Measurements from ENCODE around the gene RPL13. TPM values are rescaled to one million over a fixed set of nuclear protein-coding genes. Genes with fewer than 3 reads are reported as not detected.

RPL13 gene
- total and polyA plus RNA-seq, 9 of the 15 experiments (the other 6 are each of a cell fraction or from before 2014, with no cell fraction given) = 227 to 6,042 (median 1,633) TPM

- TF ChIP-seq SIX5 (IDR thresholded peaks at IDR 0.05; ENCODE audit: borderline replicate concordance in 1 of 2, insufficient read depth in 1 of 2, low read depth in 1 of 2, low read length in 2 of 2) (no peak), SMARCC2 (IDR thresholded peaks at IDR 0.05; ENCODE audit: low read depth) (no peak), RBFOX2 (IDR thresholded peaks at IDR 0.05; ENCODE audit: low read depth, low read length) (peak; percentile 83), CBX2 (IDR thresholded peaks at IDR 0.05; ENCODE audit: insufficient read depth, low read length, poor library complexity, severe bottlenecking) (no peak), U2AF2 (optimal IDR thresholded peaks at IDR 0.05; ENCODE audit: low read depth, low read length) (no peak), ZNF551 (CRISPR knock-in tag; IDR thresholded peaks at IDR 0.05) (no peak), ETV1 (tag; conservative IDR thresholded peaks at IDR 0.05; ENCODE audit: low read depth) (0 out of 2 replicates have a peak, but pooled peaks have one; percentile 20), ZNF134 (CRISPR knock-in tag; conservative IDR thresholded peaks at IDR 0.05) (no peak), BCOR (IDR thresholded peaks at IDR 0.05) (peak; percentile 68), STAT5A (IDR thresholded peaks at IDR 0.05; ENCODE audit: borderline replicate concordance, low read length) (no peak; the same call in 1 of the 2 replicates), SAFB (IDR thresholded peaks at IDR 0.05; ENCODE audit: borderline replicate concordance, low read depth, low read length) (0 out of 2 replicates have a peak, but pooled peaks have one; percentile 35), ZNF584 (CRISPR knock-in tag; IDR thresholded peaks at IDR 0.05; ENCODE audit: low read depth) (no peak), BACH1 (tag; IDR thresholded peaks at IDR 0.05) (no peak), PHF20 (IDR thresholded peaks at IDR 0.05; ENCODE audit: partially characterized antibody) (no peak), ZNF3 (CRISPR knock-in tag; IDR thresholded peaks at IDR 0.05) (no peak), TGIF2 (CRISPR knock-in tag; IDR thresholded peaks at IDR 0.05) (no peak), ZNF311 (CRISPR knock-in tag; IDR thresholded peaks at IDR 0.05) (no peak)
- TF ChIP-seq, protein P1, sequence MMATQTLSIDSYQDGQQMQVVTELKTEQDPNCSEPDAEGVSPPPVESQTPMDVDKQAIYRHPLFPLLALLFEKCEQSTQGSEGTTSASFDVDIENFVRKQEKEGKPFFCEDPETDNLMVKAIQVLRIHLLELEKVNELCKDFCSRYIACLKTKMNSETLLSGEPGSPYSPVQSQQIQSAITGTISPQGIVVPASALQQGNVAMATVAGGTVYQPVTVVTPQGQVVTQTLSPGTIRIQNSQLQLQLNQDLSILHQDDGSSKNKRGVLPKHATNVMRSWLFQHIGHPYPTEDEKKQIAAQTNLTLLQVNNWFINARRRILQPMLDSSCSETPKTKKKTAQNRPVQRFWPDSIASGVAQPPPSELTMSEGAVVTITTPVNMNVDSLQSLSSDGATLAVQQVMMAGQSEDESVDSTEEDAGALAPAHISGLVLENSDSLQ (IDR thresholded peaks at IDR 0.05) = no peak
- TF ChIP-seq, protein P2, sequence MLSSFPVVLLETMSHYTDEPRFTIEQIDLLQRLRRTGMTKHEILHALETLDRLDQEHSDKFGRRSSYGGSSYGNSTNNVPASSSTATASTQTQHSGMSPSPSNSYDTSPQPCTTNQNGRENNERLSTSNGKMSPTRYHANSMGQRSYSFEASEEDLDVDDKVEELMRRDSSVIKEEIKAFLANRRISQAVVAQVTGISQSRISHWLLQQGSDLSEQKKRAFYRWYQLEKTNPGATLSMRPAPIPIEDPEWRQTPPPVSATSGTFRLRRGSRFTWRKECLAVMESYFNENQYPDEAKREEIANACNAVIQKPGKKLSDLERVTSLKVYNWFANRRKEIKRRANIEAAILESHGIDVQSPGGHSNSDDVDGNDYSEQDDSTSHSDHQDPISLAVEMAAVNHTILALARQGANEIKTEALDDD (IDR thresholded peaks at IDR 0.05) = no peak
- TF ChIP-seq, protein P3, sequence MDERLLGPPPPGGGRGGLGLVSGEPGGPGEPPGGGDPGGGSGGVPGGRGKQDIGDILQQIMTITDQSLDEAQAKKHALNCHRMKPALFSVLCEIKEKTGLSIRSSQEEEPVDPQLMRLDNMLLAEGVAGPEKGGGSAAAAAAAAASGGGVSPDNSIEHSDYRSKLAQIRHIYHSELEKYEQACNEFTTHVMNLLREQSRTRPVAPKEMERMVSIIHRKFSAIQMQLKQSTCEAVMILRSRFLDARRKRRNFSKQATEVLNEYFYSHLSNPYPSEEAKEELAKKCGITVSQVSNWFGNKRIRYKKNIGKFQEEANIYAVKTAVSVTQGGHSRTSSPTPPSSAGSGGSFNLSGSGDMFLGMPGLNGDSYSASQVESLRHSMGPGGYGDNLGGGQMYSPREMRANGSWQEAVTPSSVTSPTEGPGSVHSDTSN (CRISPR knock-in tag; IDR thresholded peaks at IDR 0.05; ENCODE audit: low read depth) = no peak
- TF ChIP-seq, protein P3 (tag; conservative IDR thresholded peaks at IDR 0.05; ENCODE audit: low read depth) = no peak
- TF ChIP-seq, protein P4, sequence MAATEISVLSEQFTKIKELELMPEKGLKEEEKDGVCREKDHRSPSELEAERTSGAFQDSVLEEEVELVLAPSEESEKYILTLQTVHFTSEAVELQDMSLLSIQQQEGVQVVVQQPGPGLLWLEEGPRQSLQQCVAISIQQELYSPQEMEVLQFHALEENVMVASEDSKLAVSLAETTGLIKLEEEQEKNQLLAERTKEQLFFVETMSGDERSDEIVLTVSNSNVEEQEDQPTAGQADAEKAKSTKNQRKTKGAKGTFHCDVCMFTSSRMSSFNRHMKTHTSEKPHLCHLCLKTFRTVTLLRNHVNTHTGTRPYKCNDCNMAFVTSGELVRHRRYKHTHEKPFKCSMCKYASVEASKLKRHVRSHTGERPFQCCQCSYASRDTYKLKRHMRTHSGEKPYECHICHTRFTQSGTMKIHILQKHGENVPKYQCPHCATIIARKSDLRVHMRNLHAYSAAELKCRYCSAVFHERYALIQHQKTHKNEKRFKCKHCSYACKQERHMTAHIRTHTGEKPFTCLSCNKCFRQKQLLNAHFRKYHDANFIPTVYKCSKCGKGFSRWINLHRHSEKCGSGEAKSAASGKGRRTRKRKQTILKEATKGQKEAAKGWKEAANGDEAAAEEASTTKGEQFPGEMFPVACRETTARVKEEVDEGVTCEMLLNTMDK (IDR thresholded peaks at IDR 0.05; ENCODE audit: borderline replicate concordance, insufficient read depth, low read depth, low read length, poor library complexity, severe bottlenecking) = peak; percentile 85
Measured at GRCh38 chr16:89574681-89575246, 14.3 kb downstream of the RPL13 start (continued).
